ENCODE results near the gene TRIM10. TPM values are rescaled to one million over a fixed set of nuclear protein-coding genes. Genes with fewer than 3 reads are reported as not detected.

Gene TRIM10
- total and polyA plus RNA-seq, 4 donors, result 0.29 to 128 (median 0.73) TPM

DNA sequence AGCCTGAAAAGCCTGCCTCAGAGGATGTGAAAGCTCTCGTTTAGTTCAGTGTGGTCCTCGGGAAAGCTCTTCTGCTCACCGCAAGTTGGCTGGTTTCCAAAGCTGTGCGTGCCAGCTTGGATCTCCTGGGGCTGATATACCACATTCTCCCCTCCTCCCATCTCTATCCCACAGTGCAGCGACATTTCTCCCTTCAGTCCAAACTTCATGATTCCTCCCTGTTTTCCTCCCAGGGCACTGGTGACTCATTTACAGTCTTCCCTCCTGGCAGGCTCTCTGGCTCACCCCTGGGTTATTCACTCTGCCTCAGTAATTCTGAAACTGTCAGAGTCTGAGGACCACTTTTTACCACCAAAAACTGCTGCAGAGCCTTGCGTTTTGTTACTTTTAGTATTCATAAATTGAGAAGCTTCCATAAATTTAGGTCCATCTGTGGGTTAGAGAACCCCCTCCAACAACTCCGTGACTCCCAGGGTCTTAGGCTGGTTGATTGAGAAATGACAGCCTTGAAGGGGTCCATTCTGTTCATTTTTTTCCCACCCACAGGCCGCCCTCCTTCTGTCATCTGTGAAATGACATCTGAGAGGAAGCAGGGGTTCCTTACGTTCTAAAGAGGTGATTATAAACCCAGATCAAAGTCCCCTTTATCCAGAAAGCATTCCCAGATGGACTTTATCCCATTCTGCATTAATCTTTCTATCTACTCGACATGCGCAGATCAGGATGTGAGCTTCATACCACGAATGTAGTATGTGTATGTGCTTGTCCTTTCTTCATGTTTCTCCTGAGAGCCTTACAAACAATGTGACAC lies 6.1 kb downstream of the TRIM10 start:
- Histone ChIP-seq H3K4me1 (ENCODE audit: control insufficient read depth in 4 of 4, insufficient read depth in 4 of 4, low read length in 3 of 4) (peaks cover 0 to 23% (median 10%) of the 10 kb centered on the region in 4 donors), H3K36me3 (ENCODE audit: control insufficient read depth in 4 of 4, insufficient read depth in 3 of 4, low read depth in 1 of 4, low read length in 3 of 4) (no peaks in the 10 kb centered on the region), H3K9ac (ENCODE audit: low read depth in 1 of 2, low read length in 2 of 2) (no peak overlapping the region), H3K27ac (ENCODE audit: low read depth in 1 of 2, low read length in 2 of 2) (peak overlapping the region; percentile 54 to 57), H3K9me3 (ENCODE audit: control insufficient read depth in 4 of 4, low read length in 3 of 4) (no peaks in the 10 kb centered on the region), H3K27me3 (ENCODE audit: control insufficient read depth in 4 of 4, insufficient read depth in 4 of 4, low read length in 3 of 4) (no peaks in the 10 kb centered on the region), H3K4me3 (ENCODE audit: low read depth in 1 of 3, low read length in 3 of 3) (no peak overlapping the region)
- 66% methylated on average over 12 of the region's 12 CpGs for WGBS
- TF ChIP-seq GABPA (IDR thresholded peaks at IDR 0.05 in 1 of 2, conservative IDR thresholded peaks at IDR 0.05 in 1 of 2), result no peak
- no peak for TF ChIP-seq CTCF (IDR thresholded peaks at IDR 0.05; ENCODE audit: low read depth, low read length, missing input control)
- TF ChIP-seq HNF4A (conservative IDR thresholded peaks at IDR 0.05), result peak; percentile 35 to 47
- TF ChIP-seq RAD21 (IDR thresholded peaks at IDR 0.05), result peak in 1 of 2 donors; percentile 13
- no peak for TF ChIP-seq FOXA2 (IDR thresholded peaks at IDR 0.05)
- TF ChIP-seq EGR1 (IDR thresholded peaks at IDR 0.05; ENCODE audit: low read depth in 2 of 2), result no peak
- no peak for TF ChIP-seq YY1 (IDR thresholded peaks at IDR 0.05)
- TF ChIP-seq FOXA1 (IDR thresholded peaks at IDR 0.05), result no peak
- TF ChIP-seq, protein P1, sequence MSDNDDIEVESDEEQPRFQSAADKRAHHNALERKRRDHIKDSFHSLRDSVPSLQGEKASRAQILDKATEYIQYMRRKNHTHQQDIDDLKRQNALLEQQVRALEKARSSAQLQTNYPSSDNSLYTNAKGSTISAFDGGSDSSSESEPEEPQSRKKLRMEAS (IDR thresholded peaks at IDR 0.05), result no peak
- TF ChIP-seq JUND (IDR thresholded peaks at IDR 0.05), result peak in 1 of 2 donors; percentile 45
- TF ChIP-seq NR2F2 (IDR thresholded peaks at IDR 0.05), result no peak
- no peak for TF ChIP-seq REST (IDR thresholded peaks at IDR 0.05)
- TF ChIP-seq, protein P2, sequence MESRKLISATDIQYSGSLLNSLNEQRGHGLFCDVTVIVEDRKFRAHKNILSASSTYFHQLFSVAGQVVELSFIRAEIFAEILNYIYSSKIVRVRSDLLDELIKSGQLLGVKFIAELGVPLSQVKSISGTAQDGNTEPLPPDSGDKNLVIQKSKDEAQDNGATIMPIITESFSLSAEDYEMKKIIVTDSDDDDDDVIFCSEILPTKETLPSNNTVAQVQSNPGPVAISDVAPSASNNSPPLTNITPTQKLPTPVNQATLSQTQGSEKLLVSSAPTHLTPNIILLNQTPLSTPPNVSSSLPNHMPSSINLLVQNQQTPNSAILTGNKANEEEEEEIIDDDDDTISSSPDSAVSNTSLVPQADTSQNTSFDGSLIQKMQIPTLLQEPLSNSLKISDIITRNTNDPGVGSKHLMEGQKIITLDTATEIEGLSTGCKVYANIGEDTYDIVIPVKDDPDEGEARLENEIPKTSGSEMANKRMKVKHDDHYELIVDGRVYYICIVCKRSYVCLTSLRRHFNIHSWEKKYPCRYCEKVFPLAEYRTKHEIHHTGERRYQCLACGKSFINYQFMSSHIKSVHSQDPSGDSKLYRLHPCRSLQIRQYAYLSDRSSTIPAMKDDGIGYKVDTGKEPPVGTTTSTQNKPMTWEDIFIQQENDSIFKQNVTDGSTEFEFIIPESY (IDR thresholded peaks at IDR 0.05), result no peak
- TF ChIP-seq SP1 (IDR thresholded peaks at IDR 0.05), result peak; percentile 76
- TF ChIP-seq TAF1 (conservative IDR thresholded peaks at IDR 0.05), result no peak
- peak; percentile 53 for TF ChIP-seq ATF3 (IDR thresholded peaks at IDR 0.05)
- TF ChIP-seq RXRA (IDR thresholded peaks at IDR 0.05), result peak; percentile 22 to 45
- peak; percentile 20 for TF ChIP-seq HNF4G (IDR thresholded peaks at IDR 0.05)
- DNase-seq (ENCODE audit: low spot score), result no peak

Data from liver (tissue), 9 donors.